HS-27A (cell line): ENCODE results near the gene FAM83E.

Experiments used
- DNase-seq: peaks from one replicate; pipeline ENCODE4 v3.0.0-alpha.2; 2012; ENCODE audit warnings: low read depth, missing footprints

FAM83E gene

GRCh38 chr19:48628486-48629296, 13.8 kb upstream of the FAM83E start:
- no peak for DNase-seq

DNA sequence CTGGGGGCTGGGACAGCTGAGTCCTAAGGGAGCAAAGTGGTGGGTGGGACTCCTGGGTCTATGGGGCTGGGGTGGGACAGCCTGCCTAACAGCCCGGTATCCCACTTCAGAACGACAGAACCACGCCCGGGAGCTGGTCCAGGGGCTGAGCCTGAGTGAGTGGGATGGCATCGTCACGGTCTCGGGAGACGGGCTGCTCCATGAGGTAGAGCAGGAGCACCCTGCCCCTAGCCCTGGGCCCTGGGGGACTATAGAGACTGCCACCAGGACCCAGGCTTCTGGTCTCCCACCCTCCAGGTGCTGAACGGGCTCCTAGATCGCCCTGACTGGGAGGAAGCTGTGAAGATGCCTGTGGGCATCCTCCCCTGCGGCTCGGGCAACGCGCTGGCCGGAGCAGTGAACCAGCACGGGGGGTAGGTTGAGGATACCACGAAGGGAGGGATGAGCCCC, 13.0 kb upstream of the FAM83E start:
- DNase-seq: no peak

DNA sequence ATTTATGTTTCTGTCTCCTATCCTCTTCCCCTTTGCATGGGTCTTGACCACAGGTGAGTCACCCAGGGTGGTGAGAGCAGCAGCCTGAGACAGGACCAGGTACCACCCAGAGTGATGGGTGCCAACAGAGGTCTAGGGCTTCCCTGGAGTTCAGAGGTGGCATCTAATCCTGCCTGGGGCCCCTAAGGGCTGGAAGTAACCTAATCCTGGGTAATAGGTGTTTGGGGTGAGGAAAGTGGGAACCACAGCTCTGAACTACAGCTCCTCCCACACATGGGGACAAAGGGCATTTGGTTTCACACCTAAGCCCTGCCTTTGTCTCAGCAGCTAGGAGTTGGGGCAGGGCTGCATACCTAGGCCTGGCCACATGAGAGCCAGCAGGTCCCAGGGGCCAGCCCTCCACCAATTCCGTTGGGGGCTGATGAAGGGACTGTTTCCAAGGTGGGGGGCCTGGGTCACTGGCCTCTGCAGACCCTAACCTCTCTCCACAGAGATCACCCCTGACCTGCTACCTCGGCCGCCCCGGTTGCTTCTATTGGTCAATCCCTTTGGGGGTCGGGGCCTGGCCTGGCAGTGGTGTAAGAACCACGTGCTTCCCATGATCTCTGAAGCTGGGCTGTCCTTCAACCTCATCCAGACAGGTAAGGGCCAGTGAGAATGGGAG, 12.5 kb upstream of the FAM83E start:
- DNase-seq: no peak

- no peak for DNase-seq
These were observed 11.0 kb upstream of the FAM83E start for GRCh38 chr19:48625891-48626327.

GRCh38 chr19:48624791-48625723, 10.2 kb upstream of the FAM83E start:
- DNase-seq: no peak

- no peak for DNase-seq
These were observed 9.3 kb upstream of the FAM83E start for GRCh38 chr19:48624067-48624594.

DNA sequence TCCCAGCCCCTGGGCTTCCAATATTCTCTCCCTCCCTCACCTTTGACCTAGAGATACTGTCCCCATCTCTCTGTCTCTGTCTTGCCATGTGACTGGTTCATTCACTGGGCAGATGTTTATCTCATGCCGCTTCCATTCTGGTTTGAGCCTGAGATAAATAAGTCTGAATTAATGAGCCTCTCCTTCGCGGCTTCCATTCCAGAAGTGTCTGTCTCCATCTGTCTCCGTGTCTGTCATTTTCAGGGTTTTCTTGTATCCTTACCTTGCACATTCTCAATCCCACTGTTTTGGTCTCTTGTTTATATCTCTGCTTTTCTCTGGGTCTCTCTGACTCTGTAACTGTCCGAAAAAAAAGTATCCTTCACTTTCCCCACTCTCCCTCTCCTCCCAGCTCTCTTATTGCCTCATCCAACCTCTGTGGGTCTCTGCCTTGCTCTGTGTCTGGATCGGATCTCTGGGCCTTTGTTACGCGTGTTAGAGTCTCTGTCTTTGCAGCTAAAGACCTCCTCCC, 8.7 kb upstream of the FAM83E start:
- no peak for DNase-seq

- DNase-seq: no peak
These were observed 5.1 kb upstream of the FAM83E start for GRCh38 chr19:48619692-48620585.

DNA sequence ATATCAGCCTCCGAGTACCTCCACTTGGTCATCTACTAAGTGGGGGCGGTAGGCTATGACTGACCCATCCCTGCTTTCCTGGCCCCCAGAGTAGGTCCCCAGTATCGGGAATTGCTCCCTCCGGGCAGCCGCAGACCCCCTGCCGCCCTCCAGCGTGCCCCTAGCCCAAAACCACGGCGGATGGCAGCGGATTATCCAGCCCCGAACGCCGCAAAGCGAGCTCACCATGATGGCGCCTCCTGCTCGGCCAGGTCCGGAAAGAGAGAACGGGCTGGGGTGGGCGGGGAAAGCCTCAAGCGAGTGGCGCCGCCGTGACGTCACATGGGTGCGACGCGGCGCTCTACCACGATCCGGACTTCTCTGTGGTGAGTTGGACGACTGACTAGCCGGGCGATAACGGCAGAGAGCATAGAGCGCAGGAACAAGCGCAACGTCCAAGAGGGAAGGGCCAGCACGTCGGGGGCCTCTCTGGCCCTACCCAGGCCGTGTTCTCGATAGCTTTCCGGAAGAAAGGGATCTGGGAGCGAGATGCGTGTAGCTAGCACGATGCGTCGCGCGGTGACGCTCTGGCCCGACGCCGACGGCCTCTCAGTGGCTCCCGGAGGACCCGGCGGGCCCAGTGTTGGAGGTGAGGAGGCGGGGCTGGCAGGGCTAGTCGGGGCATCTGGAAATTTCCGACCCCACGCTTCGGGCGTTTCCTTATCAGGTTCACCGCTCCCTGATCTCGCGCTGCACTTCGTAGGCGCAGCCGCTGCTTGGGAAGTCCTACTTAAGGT, 4.2 kb upstream of the FAM83E start, which contains the start of the genes RPL18 and SPHK2:
RPL18 (minus strand) TSS at position 263 of the 776 bp plus-strand sequence; CDS start at position 228, 35 bp downstream.
SPHK2 (plus strand) TSS at position 591 of the 776 bp plus-strand sequence. CDS start 1,009 bp downstream, outside the sequence.
- DNase-seq: peak; percentile 100

GRCh38 chr19:48618278-48618915, 3.5 kb upstream of the FAM83E start:
- no peak for DNase-seq

GRCh38 chr19:48617146-48617937, 2.5 kb upstream of the FAM83E start:
- DNase-seq: no peak

DNA sequence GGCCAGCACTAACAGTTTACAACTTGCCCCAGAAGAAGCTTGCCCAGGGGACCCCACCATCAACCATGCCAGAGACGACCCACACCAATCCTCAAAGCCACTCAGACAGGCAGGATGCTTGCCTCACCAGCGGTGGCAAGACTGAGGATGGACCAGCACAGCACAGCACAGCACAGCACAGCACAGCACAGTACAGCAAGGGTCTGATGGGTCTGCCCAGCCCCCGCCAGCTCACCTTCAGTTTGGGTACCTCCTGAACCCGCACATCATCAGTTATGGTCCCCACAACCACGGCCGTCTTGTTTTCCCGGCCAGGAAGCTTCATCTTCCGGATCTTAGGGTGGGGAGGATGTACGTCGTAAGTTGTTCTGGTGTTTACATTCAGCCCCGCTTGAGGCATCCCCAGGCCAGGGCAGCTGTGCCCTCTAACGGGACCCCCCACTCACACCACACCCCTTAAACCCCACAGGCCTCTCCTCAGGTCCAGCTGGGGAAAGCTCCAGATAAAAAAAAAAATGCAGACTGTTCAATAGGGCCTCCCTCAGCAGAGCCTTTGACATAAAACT, 1.7 kb upstream of the FAM83E start:
- DNase-seq: no peak

GRCh38 chr19:48616041-48616436, 1.2 kb upstream of the FAM83E start:
- no peak for DNase-seq

GRCh38 chr19:48615231-48616040, 560 bp upstream of the FAM83E start:
- DNase-seq: no peak

- DNase-seq: no peak
These were observed 932 bp downstream of the FAM83E start for GRCh38 chr19:48613852-48614435.

DNA sequence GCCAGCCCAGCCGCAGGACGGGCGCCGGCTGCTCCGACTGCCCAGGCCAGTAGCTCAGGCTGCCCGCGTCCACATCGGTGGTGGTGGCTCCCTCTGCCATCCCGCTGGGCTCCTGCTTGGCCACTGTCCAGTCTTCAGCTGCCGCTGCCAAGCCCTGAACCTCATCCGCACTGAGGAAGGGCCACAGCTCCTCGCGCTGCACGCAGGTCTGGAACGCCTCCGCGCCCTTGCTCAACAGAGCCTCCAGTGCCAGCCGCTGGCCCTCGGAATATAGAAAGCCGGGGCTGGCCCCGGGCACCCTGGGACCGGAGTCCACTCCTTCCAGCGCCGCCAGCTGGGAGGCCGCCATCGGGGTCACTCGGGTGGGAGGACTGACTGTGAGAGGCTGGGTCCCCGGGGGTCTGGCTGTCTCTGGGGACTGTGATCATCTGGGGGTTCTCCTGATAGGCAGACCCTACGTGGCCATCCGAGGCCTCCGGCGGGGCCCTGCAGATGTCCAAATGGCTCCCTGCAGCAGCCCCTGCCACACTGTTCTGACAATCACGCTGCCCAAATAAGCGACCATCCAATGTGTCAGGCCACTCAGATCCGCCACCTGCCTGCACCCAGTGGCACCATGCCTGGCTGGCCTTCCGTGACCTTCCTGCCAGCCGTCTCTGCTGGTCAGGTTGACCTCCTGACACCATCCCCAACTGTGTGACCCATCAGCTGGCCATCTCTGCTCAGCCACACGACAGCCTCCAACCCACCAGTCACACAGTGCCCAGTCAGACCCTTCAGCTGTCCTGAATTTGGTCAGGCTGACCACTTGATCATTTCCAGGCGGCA, 1.6 kb downstream of the FAM83E start:
- DNase-seq: no peak
